NCI-H146 treated with DMSO at 0.1 percent for 48 hours (cell line): Measurements from ENCODE around the gene MAGEB6.
"Not testable (repeated sequence)": the region's sequence is repeated elsewhere in the genome, so short reads cannot be mapped to it uniquely, and the experiment has no call there.

Experiments used
- DNase-seq: peaks from one replicate; lab custom pipeline; 2025; ENCODE audit not compliant: unreplicated experiment; lab: John Stamatoyannopoulos, UW

Gene MAGEB6

GRCh38 chrX:26192204-26192603 is at the start of gene MAGEB6:
MAGEB6 (plus strand) TSS chrX:26192440; CDS start chrX:26193847, 1,407 bp downstream.
- DNase-seq: no peak

- DNase-seq: no peak
These were observed 46.2 kb upstream of the MAGEB6 start for GRCh38 chrX:26146024-26146423.

- no peak for DNase-seq
These were observed 31.9 kb upstream of the MAGEB6 start, which contains the start of gene MAGEB6B for GRCh38 chrX:26160301-26160700. MAGEB6B (plus strand) TSS chrX:26160601; CDS start chrX:26160601, 0 bp downstream.

DNA sequence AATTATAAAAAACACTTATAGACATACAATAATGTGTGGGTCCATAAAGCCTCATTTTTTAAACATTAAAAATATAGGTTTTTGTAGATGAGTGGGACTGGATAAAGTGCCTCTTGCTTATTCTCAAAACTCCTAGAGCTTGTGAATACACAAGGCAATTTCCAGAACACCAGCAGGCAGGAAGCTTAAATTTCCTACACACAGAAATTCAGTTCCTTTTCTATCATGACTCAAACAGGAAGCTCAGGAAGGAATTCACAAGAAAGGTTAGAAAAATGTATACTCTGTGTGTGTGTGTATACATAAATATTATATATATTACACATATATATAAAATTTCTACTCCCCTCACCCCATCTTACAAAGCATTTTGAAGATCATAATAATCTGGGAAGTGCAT is 11.3 kb downstream of the MAGEB6 start:
- DNase-seq: no peak

DNA sequence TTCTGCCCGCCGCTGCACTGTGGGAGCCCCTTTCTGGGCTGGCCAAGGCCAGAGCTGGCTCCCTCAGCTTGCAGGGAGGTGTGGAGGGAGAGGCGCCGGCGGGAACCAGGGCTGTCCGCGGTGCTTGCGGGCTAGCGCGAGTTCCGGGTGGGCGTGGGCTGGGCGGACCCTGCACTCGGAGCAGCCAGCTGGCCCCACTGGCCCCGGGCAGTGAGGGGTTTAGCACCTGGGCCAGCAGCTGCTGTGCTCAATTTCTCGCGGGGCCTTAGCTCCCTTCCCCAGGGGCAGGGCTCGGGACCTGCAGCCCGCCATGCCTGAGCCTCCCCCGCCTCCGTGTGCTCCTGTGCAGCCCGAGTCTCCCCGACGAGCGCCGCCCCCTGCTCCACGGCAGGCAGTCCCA is 12.5 kb downstream of the MAGEB6 start:
- not testable (repeated sequence) for DNase-seq

- DNase-seq: no peak
These were observed 15.8 kb downstream of the MAGEB6 start for GRCh38 chrX:26208012-26208411.

GRCh38 chrX:26215869-26216268 is 23.6 kb downstream of the MAGEB6 start, which contains the start of gene MAGEB5:
MAGEB5 (plus strand) TSS chrX:26216169; CDS start chrX:26217302, 1,133 bp downstream.
- DNase-seq: no peak

DNA sequence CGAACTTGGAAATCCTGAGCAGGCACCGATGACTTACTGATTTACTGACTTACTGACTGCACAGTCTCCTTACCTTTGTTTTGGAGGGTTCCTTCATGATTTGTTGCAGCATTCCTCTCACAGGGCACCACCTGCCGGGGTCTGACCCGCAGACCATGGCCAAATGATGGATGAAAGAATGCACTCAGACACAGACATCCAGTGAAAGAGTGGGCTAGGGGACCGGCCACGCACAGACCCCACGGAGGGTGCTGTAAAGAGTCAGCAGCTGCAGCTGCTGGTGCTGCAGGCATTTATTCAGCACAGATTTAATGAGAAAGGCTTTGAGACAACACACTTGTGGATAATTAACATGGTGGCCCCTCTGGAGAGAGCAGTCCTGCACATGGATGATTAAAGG is 27.1 kb downstream of the MAGEB6 start:
- no peak for DNase-seq

DNA sequence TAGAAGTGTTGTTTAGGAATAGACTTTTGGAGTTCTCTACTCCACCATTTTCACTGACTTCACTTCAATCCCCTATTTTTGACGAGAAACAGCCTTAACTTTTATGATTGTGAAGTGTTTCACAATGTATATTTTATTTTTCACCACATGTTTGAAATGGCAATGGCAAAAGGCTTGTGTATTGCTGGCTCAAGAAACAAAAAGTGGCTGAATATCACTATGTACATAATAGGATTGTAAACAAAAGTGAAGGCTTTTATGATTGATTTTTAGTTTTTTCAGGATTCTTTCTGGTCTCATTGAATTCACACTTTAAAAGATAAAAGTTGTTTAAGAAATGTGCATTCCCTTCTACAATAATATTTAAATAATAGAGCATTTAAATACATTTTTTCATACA is 41.9 kb downstream of the MAGEB6 start:
- DNase-seq: no peak
